ENCODE results near the gene CD82.

The CD82 gene

DNA sequence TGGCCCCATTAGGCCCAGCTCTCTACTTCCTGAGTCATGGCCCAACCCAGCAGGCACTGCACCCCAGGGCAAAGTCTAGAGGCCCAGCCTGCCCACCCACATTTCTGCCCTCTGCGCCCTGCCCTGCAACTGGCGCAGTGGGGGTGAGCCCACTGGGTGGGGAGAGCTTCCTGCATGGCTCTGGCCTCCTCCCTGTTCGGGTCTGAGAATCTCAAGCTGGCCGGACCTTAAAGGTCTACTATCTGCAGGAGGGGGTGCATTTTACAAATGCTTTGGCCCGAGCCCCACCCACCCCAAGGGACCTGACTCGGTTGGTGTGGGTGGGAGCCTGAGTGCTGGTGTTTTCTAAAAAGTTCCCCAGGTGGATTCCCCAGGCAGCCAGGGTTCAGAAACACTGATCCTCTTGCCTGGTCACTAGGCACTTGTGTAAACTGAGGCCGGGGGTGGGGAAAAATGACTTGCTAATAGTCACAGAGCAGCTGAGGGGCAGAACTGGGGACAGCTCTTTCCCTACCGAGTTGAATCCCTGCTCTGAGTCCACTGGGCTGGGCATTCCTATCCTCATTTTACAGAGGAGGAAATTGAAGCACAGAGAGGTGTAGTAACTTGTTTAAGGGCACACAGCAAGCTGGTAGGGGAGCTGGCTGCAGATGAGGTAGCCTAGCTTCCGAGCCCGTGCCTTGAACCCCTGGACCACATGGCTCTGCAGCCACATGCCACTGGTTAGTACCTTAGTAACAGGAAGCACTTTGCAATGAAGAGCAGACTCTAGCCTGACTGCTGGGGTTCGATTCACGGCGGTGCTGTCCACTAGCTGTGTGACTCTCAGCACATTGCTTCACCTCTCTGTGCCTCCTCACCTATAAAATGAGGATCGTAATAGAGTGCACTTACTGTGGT is 36.3 kb downstream of the CD82 start:
- TF ChIP-seq, protein P1, sequence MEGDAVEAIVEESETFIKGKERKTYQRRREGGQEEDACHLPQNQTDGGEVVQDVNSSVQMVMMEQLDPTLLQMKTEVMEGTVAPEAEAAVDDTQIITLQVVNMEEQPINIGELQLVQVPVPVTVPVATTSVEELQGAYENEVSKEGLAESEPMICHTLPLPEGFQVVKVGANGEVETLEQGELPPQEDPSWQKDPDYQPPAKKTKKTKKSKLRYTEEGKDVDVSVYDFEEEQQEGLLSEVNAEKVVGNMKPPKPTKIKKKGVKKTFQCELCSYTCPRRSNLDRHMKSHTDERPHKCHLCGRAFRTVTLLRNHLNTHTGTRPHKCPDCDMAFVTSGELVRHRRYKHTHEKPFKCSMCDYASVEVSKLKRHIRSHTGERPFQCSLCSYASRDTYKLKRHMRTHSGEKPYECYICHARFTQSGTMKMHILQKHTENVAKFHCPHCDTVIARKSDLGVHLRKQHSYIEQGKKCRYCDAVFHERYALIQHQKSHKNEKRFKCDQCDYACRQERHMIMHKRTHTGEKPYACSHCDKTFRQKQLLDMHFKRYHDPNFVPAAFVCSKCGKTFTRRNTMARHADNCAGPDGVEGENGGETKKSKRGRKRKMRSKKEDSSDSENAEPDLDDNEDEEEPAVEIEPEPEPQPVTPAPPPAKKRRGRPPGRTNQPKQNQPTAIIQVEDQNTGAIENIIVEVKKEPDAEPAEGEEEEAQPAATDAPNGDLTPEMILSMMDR (conservative IDR thresholded peaks at IDR 0.05; ENCODE audit: low read depth, low read length) = no peak
- no peak for DNase-seq (ENCODE audit: low read depth)
- no peak overlapping the region for H3K4me3 ChIP-seq (ENCODE audit: low read depth, low read length)

DNA sequence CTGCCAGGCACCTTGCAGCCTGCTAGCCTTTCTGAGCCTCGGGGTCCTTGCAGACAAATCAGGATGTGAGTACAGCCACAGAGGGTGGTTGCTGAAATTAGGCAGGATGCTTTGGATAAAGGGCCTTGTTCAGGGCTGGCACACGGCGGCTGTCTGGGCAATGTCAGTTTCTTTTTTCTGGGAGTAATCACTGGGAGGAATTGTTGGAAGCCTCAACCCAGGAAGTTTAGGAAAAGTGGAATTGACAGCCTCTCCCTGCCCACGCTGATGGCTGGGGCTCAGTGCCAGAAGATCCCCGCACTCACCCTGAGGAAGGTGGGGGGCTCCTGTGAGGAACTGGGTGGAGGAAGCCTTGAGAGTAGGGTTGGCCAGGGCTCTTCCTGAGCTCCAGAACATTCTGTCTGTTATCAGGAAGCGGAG is 37.4 kb downstream of the CD82 start:
- TF ChIP-seq, protein P1 (conservative IDR thresholded peaks at IDR 0.05; ENCODE audit: low read depth, low read length) = no peak
- no peak for DNase-seq (ENCODE audit: low read depth)
- no peak overlapping the region for H3K4me3 ChIP-seq (ENCODE audit: low read depth, low read length)

DNA sequence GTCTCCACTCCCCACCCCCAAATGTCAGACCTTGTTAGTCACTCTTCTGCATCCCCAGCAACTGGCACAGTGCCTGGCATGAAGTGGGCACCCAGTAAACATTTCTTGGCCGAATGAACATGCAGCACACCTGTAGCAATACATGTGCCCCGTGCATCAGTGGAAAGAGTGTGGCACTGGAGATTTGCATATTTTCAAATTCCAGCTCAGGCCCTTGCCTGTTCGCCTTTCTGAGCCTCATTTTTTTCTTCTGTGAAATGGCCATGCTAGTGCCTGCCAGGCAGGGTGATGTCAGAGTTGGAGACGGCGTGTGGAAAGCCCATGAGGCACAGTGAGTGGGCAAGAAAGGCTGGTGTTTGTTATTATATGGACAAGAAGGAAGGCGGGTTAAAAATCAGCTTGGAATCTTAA is 38.7 kb downstream of the CD82 start:
- TF ChIP-seq, protein P1 (conservative IDR thresholded peaks at IDR 0.05; ENCODE audit: low read depth, low read length) = no peak
- H3K4me3 ChIP-seq (ENCODE audit: low read depth, low read length) = no peak overlapping the region
- DNase-seq (ENCODE audit: low read depth) = no peak

DNA sequence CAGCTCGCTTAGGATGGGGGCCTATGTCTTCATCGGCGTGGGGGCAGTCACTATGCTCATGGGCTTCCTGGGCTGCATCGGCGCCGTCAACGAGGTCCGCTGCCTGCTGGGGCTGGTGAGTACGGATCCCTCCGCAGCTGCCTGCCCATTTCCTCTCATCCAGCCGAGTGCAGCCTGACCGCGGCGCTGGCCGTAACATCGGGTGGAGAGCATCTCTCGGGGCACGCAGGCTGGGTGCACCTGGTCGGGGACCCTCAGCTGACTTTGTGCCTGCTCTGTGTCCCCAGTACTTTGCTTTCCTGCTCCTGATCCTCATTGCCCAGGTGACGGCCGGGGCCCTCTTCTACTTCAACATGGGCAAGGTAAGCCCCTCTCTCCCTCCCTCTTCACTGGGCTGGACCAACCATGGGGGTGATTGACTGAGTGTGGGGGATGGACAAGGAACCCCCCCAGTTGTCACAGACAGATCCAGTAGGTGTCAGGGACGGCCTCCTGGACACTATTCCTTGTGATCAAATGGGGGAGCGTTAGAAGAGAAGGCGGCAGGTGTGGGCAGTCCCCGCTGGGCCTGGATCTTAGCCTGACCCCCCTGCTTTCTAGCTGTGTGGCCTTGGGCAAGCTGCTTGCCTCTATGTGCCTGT is 39.7 kb downstream of the CD82 start:
- TF ChIP-seq, protein P1 (conservative IDR thresholded peaks at IDR 0.05; ENCODE audit: low read depth, low read length) = no peak
- DNase-seq (ENCODE audit: low read depth) = no peak
- H3K4me3 ChIP-seq (ENCODE audit: low read depth, low read length) = no peak overlapping the region

DNA sequence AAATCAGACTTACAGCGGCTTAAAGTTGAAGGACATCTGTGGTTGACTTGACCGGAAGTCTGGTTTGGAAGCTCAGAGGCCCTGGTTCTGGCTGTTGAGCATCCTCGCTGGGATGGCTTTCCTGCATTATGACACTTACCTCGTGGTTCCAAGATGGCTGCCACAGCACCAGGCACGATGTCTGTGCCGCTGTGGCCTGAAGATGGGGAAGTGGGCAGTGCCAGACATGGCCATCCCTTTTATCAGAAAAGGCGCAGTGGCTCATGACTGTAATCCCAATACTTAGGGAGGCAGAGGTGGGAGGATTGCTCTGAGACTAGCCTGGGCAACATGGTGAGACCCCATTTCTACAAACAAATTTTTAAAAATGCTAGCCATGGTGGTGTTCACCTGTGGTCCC is 40.5 kb downstream of the CD82 start:
- DNase-seq (ENCODE audit: low read depth) = no peak
- TF ChIP-seq, protein P1 (conservative IDR thresholded peaks at IDR 0.05; ENCODE audit: low read depth, low read length) = no peak

DNA sequence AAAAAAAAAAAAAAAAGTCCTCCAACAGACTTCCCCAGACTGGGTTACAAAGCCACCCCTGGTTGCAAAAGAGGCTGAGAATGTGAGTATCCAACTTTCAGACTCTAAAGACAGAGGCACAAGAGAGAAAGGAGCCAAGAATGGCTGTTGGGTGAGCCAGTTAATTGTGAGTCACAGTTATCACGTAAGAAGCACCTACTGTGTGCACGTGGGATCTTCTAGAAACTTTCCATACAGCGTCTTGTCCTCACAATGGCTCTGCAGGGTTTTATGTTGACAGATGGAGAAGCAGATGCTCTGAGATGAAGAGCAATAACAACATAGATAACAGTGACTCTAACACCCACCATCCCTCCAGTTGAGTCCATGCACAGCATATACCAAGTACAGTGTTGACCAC is 41.0 kb downstream of the CD82 start:
- TF ChIP-seq, protein P1 (conservative IDR thresholded peaks at IDR 0.05; ENCODE audit: low read depth, low read length) = no peak
- no peak for DNase-seq (ENCODE audit: low read depth)
- H3K4me3 ChIP-seq (ENCODE audit: low read depth, low read length) = no peak overlapping the region

More for the DNA sequence above, 40.5 kb downstream of the CD82 start:
- no peak overlapping the region for H3K4me3 ChIP-seq (ENCODE audit: low read depth, low read length)

All from choroid plexus epithelial cell (primary cell).